Panc1 (cell line): Measurements from ENCODE around the gene MLST8. TPM values are rescaled to one million over a fixed set of nuclear protein-coding genes. Genes with fewer than 3 reads are reported as not detected.
A peak's percentile ranks its signal among the peaks of the same experiment; 100 is the strongest.

Experiments used
- ATAC-seq: fragments of 200-7000 bp; cut with Tn5 transposase; 2 replicates; pipeline ENCODE4 v1.9.1; 2020; ENCODE audit warnings: mild to moderate bottlenecking, moderate library complexity
- BruUV-seq: library from RNA; stranded (reverse); fragments of 400-500 nt; replicated peaks from 2 replicates; lab custom pipeline; 2021; lab: Mats Ljungman, UMichigan
- CTCF ChIA-PET: fragments of 300-600 bp; sonication (Branson Sonifier 250); formaldehyde crosslinking; loops from one replicate; lab custom pipeline; 2022; ENCODE audit warnings: antibody characterized with exemption; lab: Charles Lee
- POLR2A ChIA-PET: fragments of 300-600 bp; sonication (Branson Sonifier 250); formaldehyde crosslinking; loops from one replicate; lab custom pipeline; 2022; ENCODE audit warnings: antibody characterized with exemption; lab: Charles Lee
- DNase-seq: peaks from one replicate; pipeline ENCODE4 v3.0.0-alpha.2; 2010; ENCODE audit warnings: low read depth, low spot score
- H3K27ac ChIP-seq: 2 replicates; pipeline ENCODE4 v1.5.1; 2011; ENCODE audit warnings: mild to moderate bottlenecking, low read length, inconsistent platforms
- H3K27me3 ChIP-seq: fragments of 200-500 bp; sonication (Bioruptor generic); 2 replicates; pipeline ENCODE4 v1.6.0; 2014; ENCODE audit warnings: low read length, inconsistent platforms; ENCODE audit not compliant: control insufficient read depth, insufficient read depth
- H3K36me3 ChIP-seq: fragments of 200-500 bp; sonication (Bioruptor generic); 2 replicates; pipeline ENCODE4 v1.5.1; 2014; ENCODE audit warnings: inconsistent platforms, mild to moderate bottlenecking, low read length, moderate library complexity; ENCODE audit not compliant: control insufficient read depth, insufficient read depth
- H3K4me1 ChIP-seq: 2 replicates; pipeline ENCODE4 v1.5.1; 2011; ENCODE audit warnings: inconsistent platforms, mild to moderate bottlenecking, low read length, moderate library complexity; ENCODE audit not compliant: control insufficient read depth, insufficient read depth
- H3K4me3 ChIP-seq, 2 experiments: 2 replicates each; pipeline ENCODE4 v1.5.1; 2011 to 2012; ENCODE audit warnings: low read depth in 2 of 2, low read length in 2 of 2, mild to moderate bottlenecking in 2 of 2, inconsistent platforms in 1 of 2, moderate library complexity in 1 of 2
- H3K9me3 ChIP-seq: fragments of 200-500 bp; sonication (Bioruptor generic); 2 replicates; pipeline ENCODE4 v1.5.1; 2014; ENCODE audit warnings: low read depth, mild to moderate bottlenecking, inconsistent platforms, low read length, moderate library complexity; ENCODE audit not compliant: control insufficient read depth, insufficient read depth
- POLR2AphosphoS5 ChIP-seq: IDR thresholded peaks from 2 replicates; pipeline ENCODE4 v1.6.1; 2012; ENCODE audit warnings: mild to moderate bottlenecking, low read depth, low read length, moderate library complexity
- SIN3A ChIP-seq: IDR thresholded peaks from 2 replicates; pipeline ENCODE4 v1.6.1; 2012; ENCODE audit warnings: low read depth, mild to moderate bottlenecking, low read length, moderate library complexity, borderline replicate concordance; ENCODE audit not compliant: insufficient read depth
- TCF7L2 ChIP-seq: IDR thresholded peaks from 2 replicates; pipeline ENCODE4 v1.6.1; 2011; ENCODE audit warnings: mild to moderate bottlenecking, low read depth, low read length, inconsistent platforms
- in situ Hi-C: cut with HindIII; loops from 2 replicates; pipeline ENCODE4 v1.10.0; 2016; ENCODE audit warnings: low sequenced_read_pairs, low pct_unique_long_range_greater_than_20kb
- intact Hi-C: fragments of 100-400 bp; cut with micrococcal nuclease; formaldehyde crosslinking; loops from one replicate; pipeline ENCODE4 v1.10.0; 2022; ENCODE audit not compliant: unreplicated experiment
- total RNA-seq: library from RNA; stranded (reverse); gene quantifications from one replicate; pipeline ENCODE4 v1.2.1, GENCODE V29; 2021; ENCODE audit not compliant: unreplicated experiment
- TF ChIP-seq, protein P1 (sequence below): fragments of 450-650 bp; IDR thresholded peaks from 2 replicates; pipeline ENCODE4 v1.5.1; 2017; ENCODE audit warnings: mild to moderate bottlenecking
- TF ChIP-seq, protein P2 (sequence below), 2 experiments: IDR thresholded peaks; 2 replicates each; pipeline ENCODE4 v1.6.1; 2011 to 2012; ENCODE audit warnings: low read depth in 2 of 2, control low read depth in 1 of 2, low read length in 1 of 2, mild to moderate bottlenecking in 1 of 2, moderate library complexity in 1 of 2; ENCODE audit not compliant: insufficient read depth in 1 of 2

Gene MLST8
- total RNA-seq, 1 experiment from 2014 or later, result 91.1 TPM

DNA sequence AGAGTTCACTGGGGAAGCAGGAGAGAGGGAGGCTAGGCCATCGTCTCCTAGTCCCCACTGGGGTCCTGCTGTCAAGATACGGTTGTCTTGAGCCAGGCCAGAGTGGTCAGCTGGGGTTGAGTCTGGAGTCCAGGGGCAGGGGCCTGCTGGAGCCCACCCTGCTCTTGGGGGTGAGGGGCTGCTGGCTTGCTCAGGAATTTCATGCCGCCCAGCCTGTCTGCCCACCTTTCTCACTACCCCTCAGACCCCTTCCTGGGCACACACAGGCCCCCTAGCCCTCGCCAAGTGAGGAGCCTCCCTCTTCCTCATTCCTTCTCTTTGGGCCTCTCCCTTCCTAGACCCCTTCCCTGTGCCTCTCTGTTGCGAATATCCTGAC is 48.4 kb upstream of the MLST8 start:
- H3K4me1 ChIP-seq, result peaks cover 42% of the 10 kb centered on the region
- H3K4me3 ChIP-seq, result peak overlapping the region; percentile 98 to 99
- no peak for ATAC-seq
- H3K27ac ChIP-seq, result peak overlapping the region; percentile 87
- DNase-seq, result no peak
- no peaks in the 10 kb centered on the region for H3K9me3 ChIP-seq
- intact Hi-C loops (no loop called here), in situ Hi-C loops (no loop called here)
- peaks cover 15% of the 10 kb centered on the region; the same call in 1 of the 2 replicates for H3K36me3 ChIP-seq
- TF ChIP-seq TCF7L2, result no peak
- TF ChIP-seq, protein P1, sequence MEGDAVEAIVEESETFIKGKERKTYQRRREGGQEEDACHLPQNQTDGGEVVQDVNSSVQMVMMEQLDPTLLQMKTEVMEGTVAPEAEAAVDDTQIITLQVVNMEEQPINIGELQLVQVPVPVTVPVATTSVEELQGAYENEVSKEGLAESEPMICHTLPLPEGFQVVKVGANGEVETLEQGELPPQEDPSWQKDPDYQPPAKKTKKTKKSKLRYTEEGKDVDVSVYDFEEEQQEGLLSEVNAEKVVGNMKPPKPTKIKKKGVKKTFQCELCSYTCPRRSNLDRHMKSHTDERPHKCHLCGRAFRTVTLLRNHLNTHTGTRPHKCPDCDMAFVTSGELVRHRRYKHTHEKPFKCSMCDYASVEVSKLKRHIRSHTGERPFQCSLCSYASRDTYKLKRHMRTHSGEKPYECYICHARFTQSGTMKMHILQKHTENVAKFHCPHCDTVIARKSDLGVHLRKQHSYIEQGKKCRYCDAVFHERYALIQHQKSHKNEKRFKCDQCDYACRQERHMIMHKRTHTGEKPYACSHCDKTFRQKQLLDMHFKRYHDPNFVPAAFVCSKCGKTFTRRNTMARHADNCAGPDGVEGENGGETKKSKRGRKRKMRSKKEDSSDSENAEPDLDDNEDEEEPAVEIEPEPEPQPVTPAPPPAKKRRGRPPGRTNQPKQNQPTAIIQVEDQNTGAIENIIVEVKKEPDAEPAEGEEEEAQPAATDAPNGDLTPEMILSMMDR, result no peak
- no peak for TF ChIP-seq POLR2AphosphoS5
- TF ChIP-seq, protein P2, sequence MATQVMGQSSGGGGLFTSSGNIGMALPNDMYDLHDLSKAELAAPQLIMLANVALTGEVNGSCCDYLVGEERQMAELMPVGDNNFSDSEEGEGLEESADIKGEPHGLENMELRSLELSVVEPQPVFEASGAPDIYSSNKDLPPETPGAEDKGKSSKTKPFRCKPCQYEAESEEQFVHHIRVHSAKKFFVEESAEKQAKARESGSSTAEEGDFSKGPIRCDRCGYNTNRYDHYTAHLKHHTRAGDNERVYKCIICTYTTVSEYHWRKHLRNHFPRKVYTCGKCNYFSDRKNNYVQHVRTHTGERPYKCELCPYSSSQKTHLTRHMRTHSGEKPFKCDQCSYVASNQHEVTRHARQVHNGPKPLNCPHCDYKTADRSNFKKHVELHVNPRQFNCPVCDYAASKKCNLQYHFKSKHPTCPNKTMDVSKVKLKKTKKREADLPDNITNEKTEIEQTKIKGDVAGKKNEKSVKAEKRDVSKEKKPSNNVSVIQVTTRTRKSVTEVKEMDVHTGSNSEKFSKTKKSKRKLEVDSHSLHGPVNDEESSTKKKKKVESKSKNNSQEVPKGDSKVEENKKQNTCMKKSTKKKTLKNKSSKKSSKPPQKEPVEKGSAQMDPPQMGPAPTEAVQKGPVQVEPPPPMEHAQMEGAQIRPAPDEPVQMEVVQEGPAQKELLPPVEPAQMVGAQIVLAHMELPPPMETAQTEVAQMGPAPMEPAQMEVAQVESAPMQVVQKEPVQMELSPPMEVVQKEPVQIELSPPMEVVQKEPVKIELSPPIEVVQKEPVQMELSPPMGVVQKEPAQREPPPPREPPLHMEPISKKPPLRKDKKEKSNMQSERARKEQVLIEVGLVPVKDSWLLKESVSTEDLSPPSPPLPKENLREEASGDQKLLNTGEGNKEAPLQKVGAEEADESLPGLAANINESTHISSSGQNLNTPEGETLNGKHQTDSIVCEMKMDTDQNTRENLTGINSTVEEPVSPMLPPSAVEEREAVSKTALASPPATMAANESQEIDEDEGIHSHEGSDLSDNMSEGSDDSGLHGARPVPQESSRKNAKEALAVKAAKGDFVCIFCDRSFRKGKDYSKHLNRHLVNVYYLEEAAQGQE (IDR thresholded peaks at IDR 0.05; ENCODE audit: insufficient read depth in 1 of 2, low read depth in 2 of 2, low read length in 1 of 2), result no peak
- no peak for TF ChIP-seq SIN3A
- ChIA-PET POLR2A (interaction anchor here (0.5 kb wide), 1 partner anchor 12 kb away, joined by 3 read pairs; no protein-coding TSS in a partner anchor), CTCF (interaction anchor here (0.7 kb wide), 1 partner anchor 982 kb away, joined by 4 read pairs; no protein-coding TSS in a partner anchor)
- H3K27me3 ChIP-seq, result no peaks in the 10 kb centered on the region
- TSS peak; percentile 90 for BruUV-seq

DNA sequence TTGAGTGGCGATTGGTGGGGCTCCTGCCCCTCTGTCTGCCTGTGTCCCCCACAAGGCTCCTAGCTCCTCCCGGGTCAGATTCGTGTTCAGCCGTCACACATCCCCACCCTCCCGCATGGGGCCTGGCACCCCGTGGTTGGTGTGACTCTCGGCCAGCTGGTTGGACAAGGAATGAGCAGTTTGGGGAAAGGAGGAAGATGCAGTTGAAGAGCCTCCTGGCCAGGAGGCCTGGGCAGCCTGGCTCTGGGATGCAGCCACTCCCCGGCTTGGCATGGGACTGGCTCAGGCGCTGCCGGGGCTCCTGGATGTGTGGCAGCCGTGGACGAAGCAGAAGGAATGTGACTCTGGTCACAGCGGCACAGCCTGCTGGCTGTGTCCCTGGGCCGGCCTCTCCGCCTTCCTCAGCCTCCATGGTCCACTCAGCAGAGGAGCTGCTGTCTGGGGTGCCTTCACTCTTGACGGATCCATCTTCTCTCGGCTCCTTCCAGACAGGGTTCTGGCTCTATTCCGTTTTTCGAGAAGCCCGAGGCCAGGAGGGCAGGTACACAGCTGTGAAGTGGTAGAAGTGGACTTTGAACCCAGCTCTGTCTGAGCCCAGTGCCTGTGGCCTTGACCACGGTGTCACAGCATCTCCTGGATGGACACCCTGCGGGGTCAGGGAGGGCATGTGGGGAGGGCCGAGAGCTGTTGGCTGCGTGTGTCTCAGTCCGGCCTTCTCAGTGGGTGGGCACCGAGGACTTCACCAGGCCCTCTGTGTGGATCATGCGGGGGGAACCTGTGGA is 47.6 kb upstream of the MLST8 start:
- DNase-seq (no peak), ATAC-seq (no peak)
- Histone ChIP-seq H3K36me3 (peaks cover 15% of the 10 kb centered on the region; the same call in 1 of the 2 replicates), H3K4me3 (peak overlapping the region; percentile 98 to 99), H3K27me3 (no peaks in the 10 kb centered on the region), H3K27ac (peak overlapping the region; percentile 87), H3K4me1 (peaks cover 39% of the 10 kb centered on the region), H3K9me3 (no peaks in the 10 kb centered on the region)
- intact Hi-C loops (no loop called here), in situ Hi-C loops (no loop called here)
- CTCF ChIA-PET, result interaction anchor here (0.7 kb wide), 1 partner anchor 983 kb away, joined by 4 read pairs; no protein-coding TSS in a partner anchor
- POLR2A ChIA-PET, result interaction anchor here (0.5 kb wide), 1 partner anchor 11 kb away, joined by 3 read pairs; no protein-coding TSS in a partner anchor
- no TSS peak for BruUV-seq
- TF ChIP-seq, protein P2 (IDR thresholded peaks at IDR 0.05; ENCODE audit: insufficient read depth in 1 of 2, low read depth in 2 of 2, low read length in 1 of 2), result no peak
- no peak for TF ChIP-seq TCF7L2
- TF ChIP-seq, protein P1, result no peak
- no peak for TF ChIP-seq POLR2AphosphoS5
- no peak for TF ChIP-seq SIN3A
